ENCODE measurements around the gene ZFX. TPM values are rescaled to one million over a fixed set of nuclear protein-coding genes. Genes with fewer than 3 reads are reported as not detected.
A peak's percentile ranks its signal among the peaks of the same experiment; 100 is the strongest.

The ZFX gene
- total and polyA plus RNA-seq, 10 of the 15 experiments (the other 5 are each of a cell fraction or from before 2014, with no cell fraction given) = 6.8 to 40.9 (median 24.6) TPM

DNA sequence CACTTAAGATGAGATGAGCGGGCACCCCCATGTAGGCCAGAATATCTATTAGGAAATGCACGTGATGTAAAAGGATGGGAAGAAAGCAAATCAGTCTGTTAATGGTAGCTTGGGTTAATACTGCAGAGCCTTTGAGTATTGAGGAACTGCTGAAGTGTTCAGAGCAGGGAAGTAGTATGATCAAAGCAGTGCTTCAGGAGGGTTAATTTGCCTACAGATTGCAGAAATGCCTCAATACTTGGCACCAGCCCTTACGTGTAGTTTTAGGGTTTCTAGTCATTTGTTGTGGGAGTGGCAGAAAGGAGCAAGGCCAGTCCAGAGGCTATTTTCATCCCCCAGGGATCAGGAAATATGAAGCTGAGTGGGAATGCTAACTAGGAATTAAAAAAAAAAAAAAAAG, 19.7 kb downstream of the ZFX start (continued):
- TF ChIP-seq, protein P1, sequence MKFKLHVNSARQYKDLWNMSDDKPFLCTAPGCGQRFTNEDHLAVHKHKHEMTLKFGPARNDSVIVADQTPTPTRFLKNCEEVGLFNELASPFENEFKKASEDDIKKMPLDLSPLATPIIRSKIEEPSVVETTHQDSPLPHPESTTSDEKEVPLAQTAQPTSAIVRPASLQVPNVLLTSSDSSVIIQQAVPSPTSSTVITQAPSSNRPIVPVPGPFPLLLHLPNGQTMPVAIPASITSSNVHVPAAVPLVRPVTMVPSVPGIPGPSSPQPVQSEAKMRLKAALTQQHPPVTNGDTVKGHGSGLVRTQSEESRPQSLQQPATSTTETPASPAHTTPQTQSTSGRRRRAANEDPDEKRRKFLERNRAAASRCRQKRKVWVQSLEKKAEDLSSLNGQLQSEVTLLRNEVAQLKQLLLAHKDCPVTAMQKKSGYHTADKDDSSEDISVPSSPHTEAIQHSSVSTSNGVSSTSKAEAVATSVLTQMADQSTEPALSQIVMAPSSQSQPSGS (IDR thresholded peaks at IDR 0.05; ENCODE audit: low read length) = peak; percentile 10; the same call in 1 of the 2 replicates
- TF ChIP-seq, protein P2, sequence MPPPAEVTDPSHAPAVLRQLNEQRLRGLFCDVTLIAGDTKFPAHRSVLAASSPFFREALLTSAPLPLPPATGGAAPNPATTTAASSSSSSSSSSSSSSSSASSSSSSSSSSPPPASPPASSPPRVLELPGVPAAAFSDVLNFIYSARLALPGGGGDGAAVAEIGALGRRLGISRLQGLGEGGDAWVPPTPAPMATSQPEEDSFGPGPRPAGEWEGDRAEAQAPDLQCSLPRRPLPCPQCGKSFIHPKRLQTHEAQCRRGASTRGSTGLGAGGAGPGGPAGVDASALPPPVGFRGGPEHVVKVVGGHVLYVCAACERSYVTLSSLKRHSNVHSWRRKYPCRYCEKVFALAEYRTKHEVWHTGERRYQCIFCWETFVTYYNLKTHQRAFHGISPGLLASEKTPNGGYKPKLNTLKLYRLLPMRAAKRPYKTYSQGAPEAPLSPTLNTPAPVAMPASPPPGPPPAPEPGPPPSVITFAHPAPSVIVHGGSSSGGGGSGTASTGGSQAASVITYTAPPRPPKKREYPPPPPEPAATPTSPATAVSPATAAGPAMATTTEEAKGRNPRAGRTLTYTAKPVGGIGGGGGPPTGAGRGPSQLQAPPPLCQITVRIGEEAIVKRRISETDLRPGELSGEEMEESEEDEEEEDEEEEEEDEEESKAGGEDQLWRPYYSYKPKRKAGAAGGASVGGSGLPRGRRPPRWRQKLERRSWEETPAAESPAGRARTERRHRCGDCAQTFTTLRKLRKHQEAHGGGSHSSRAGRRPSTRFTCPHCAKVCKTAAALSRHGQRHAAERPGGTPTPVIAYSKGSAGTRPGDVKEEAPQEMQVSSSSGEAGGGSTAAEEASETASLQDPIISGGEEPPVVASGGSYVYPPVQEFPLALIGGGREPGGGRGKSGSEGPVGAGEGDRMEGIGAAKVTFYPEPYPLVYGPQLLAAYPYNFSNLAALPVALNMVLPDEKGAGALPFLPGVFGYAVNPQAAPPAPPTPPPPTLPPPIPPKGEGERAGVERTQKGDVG (CRISPR knock-in tag; IDR thresholded peaks at IDR 0.05) = no peak
- TF ChIP-seq, protein P3, sequence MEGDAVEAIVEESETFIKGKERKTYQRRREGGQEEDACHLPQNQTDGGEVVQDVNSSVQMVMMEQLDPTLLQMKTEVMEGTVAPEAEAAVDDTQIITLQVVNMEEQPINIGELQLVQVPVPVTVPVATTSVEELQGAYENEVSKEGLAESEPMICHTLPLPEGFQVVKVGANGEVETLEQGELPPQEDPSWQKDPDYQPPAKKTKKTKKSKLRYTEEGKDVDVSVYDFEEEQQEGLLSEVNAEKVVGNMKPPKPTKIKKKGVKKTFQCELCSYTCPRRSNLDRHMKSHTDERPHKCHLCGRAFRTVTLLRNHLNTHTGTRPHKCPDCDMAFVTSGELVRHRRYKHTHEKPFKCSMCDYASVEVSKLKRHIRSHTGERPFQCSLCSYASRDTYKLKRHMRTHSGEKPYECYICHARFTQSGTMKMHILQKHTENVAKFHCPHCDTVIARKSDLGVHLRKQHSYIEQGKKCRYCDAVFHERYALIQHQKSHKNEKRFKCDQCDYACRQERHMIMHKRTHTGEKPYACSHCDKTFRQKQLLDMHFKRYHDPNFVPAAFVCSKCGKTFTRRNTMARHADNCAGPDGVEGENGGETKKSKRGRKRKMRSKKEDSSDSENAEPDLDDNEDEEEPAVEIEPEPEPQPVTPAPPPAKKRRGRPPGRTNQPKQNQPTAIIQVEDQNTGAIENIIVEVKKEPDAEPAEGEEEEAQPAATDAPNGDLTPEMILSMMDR (IDR thresholded peaks at IDR 0.05 in 2 of 3, conservative IDR thresholded peaks at IDR 0.05 in 1 of 3; ENCODE audit: control insufficient read depth in 2 of 3, extremely low read depth in 1 of 3, insufficient read depth in 1 of 3, low read depth in 3 of 3, low read length in 3 of 3) = no peak
- TF ChIP-seq, protein P4, sequence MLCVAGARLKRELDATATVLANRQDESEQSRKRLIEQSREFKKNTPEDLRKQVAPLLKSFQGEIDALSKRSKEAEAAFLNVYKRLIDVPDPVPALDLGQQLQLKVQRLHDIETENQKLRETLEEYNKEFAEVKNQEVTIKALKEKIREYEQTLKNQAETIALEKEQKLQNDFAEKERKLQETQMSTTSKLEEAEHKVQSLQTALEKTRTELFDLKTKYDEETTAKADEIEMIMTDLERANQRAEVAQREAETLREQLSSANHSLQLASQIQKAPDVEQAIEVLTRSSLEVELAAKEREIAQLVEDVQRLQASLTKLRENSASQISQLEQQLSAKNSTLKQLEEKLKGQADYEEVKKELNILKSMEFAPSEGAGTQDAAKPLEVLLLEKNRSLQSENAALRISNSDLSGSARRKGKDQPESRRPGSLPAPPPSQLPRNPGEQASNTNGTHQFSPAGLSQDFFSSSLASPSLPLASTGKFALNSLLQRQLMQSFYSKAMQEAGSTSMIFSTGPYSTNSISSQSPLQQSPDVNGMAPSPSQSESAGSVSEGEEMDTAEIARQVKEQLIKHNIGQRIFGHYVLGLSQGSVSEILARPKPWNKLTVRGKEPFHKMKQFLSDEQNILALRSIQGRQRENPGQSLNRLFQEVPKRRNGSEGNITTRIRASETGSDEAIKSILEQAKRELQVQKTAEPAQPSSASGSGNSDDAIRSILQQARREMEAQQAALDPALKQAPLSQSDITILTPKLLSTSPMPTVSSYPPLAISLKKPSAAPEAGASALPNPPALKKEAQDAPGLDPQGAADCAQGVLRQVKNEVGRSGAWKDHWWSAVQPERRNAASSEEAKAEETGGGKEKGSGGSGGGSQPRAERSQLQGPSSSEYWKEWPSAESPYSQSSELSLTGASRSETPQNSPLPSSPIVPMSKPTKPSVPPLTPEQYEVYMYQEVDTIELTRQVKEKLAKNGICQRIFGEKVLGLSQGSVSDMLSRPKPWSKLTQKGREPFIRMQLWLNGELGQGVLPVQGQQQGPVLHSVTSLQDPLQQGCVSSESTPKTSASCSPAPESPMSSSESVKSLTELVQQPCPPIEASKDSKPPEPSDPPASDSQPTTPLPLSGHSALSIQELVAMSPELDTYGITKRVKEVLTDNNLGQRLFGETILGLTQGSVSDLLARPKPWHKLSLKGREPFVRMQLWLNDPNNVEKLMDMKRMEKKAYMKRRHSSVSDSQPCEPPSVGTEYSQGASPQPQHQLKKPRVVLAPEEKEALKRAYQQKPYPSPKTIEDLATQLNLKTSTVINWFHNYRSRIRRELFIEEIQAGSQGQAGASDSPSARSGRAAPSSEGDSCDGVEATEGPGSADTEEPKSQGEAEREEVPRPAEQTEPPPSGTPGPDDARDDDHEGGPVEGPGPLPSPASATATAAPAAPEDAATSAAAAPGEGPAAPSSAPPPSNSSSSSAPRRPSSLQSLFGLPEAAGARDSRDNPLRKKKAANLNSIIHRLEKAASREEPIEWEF (IDR thresholded peaks at IDR 0.05; ENCODE audit: insufficient replicate concordance, low read depth, low read length) = peak; percentile 12
- no peak for TF ChIP-seq RELA (IDR thresholded peaks at IDR 0.05; ENCODE audit: borderline replicate concordance, partially characterized antibody)
